ENCODE results near the gene PALLD.

DNA sequence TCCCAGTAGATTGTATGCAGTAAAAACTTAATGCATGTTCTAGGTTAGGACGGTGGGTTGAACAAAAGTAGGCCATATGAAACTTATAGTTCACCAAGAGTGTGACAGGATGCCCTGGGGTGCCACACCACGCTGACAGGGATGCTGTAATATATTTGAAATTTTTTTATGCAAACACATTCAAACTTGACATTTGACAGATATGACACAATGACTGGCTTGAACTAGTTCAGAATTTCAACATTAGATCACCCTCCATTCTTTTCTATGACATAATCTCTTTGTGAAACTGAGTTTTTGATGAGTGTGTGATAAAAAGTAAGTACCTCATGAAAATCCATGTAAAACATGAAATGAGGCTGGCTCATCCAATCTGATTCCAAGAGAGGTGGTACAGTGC, 198.4 kb downstream of the PALLD start:
- TF ChIP-seq EZH2 (IDR thresholded peaks at IDR 0.05; ENCODE audit: low read length, unreplicated experiment): no peak
- TF ChIP-seq, protein P1, sequence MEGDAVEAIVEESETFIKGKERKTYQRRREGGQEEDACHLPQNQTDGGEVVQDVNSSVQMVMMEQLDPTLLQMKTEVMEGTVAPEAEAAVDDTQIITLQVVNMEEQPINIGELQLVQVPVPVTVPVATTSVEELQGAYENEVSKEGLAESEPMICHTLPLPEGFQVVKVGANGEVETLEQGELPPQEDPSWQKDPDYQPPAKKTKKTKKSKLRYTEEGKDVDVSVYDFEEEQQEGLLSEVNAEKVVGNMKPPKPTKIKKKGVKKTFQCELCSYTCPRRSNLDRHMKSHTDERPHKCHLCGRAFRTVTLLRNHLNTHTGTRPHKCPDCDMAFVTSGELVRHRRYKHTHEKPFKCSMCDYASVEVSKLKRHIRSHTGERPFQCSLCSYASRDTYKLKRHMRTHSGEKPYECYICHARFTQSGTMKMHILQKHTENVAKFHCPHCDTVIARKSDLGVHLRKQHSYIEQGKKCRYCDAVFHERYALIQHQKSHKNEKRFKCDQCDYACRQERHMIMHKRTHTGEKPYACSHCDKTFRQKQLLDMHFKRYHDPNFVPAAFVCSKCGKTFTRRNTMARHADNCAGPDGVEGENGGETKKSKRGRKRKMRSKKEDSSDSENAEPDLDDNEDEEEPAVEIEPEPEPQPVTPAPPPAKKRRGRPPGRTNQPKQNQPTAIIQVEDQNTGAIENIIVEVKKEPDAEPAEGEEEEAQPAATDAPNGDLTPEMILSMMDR (conservative IDR thresholded peaks at IDR 0.05; ENCODE audit: low read depth, low read length): no peak
